Measurements from ENCODE around the gene STEEP1.
A peak's percentile ranks its signal among the peaks of the same experiment; 100 is the strongest.

- TF ChIP-seq CTCF (IDR thresholded peaks at IDR 0.05) (peak; percentile 92), TCF7L2 (IDR thresholded peaks at IDR 0.05; ENCODE audit: low read depth, low read length) (no peak)
Observed at GRCh38 chrX:119512146-119512800, 52.9 kb downstream of the STEEP1 start.
